ENCODE measurements around the gene MSI2. TPM values are rescaled to one million over a fixed set of nuclear protein-coding genes. Genes with fewer than 3 reads are reported as not detected.

Gene MSI2
- total RNA-seq, 2 donors from 2014 or later = 54.1 to 74.8 TPM

GRCh38 chr17:57584050-57584551 is 327.8 kb downstream of the MSI2 start:
- Mint-ChIP-seq H3K27ac (no peak overlapping the region), H3K36me3 (no peaks in the 10 kb centered on the region), H3K9me3 (no peaks in the 10 kb centered on the region)
- no peak for ATAC-seq
- no peak for DNase-seq (ENCODE audit: low spot score in 2 of 2)

GRCh38 chr17:57585341-57586195 is 329.2 kb downstream of the MSI2 start:
- ATAC-seq = no peak

GRCh38 chr17:57586196-57586740 is 329.9 kb downstream of the MSI2 start:
- H3K27ac Mint-ChIP-seq = peak overlapping the region; percentile 7 to 63
- no peaks in the 10 kb centered on the region for H3K36me3 Mint-ChIP-seq
- no peak for DNase-seq (ENCODE audit: low spot score in 2 of 2)
- ATAC-seq = no peak
- no peaks in the 10 kb centered on the region for H3K9me3 Mint-ChIP-seq

More at GRCh38 chr17:57585341-57586195, 329.2 kb downstream of the MSI2 start:
- Mint-ChIP-seq H3K9me3 (no peaks in the 10 kb centered on the region), H3K27ac (peak overlapping the region in 1 of 2 donors; percentile 41), H3K36me3 (no peaks in the 10 kb centered on the region)
- no peak for DNase-seq (ENCODE audit: low spot score in 2 of 2)

GRCh38 chr17:57586742-57587141 is 330.4 kb downstream of the MSI2 start:
- ATAC-seq = no peak
- H3K9me3 Mint-ChIP-seq = no peaks in the 10 kb centered on the region
- H3K36me3 Mint-ChIP-seq = no peaks in the 10 kb centered on the region
- no peak for DNase-seq (ENCODE audit: low spot score in 2 of 2)
- peak overlapping the region in 1 of 2 donors; percentile 63 for H3K27ac Mint-ChIP-seq

- no peak for DNase-seq (ENCODE audit: low spot score in 2 of 2)
Measured at GRCh38 chr17:57587193-57587969, 331.1 kb downstream of the MSI2 start.

GRCh38 chr17:57588086-57588485 is 331.8 kb downstream of the MSI2 start:
- ATAC-seq (no peak), DNase-seq (ENCODE audit: low spot score in 2 of 2) (no peak)
- Mint-ChIP-seq H3K36me3 (no peaks in the 10 kb centered on the region), H3K9me3 (no peaks in the 10 kb centered on the region), H3K27ac (peak overlapping the region in 1 of 2 donors; percentile 63)

More at GRCh38 chr17:57587193-57587969, 331.1 kb downstream of the MSI2 start:
- Mint-ChIP-seq H3K36me3 (no peaks in the 10 kb centered on the region), H3K27ac (peak overlapping the region in 1 of 2 donors; percentile 63), H3K9me3 (no peaks in the 10 kb centered on the region)
- ATAC-seq = no peak

GRCh38 chr17:57589151-57590034 is 333.1 kb downstream of the MSI2 start:
- ATAC-seq = no peak
- no peak for DNase-seq (ENCODE audit: low spot score in 2 of 2)
- H3K9me3 Mint-ChIP-seq = peaks cover 0 to 2% of the 10 kb centered on the region in 2 donors
- peaks cover 0 to 8% of the 10 kb centered on the region in 2 donors for H3K36me3 Mint-ChIP-seq
- H3K27ac Mint-ChIP-seq = no peak overlapping the region

- DNase-seq (ENCODE audit: low spot score in 2 of 2) = no peak
- no peak for ATAC-seq
- H3K9me3 Mint-ChIP-seq = peaks cover 4% of the 10 kb centered on the region in 2 donors
- H3K27ac Mint-ChIP-seq = peak overlapping the region; percentile 47 to 53
- H3K36me3 Mint-ChIP-seq = peaks cover 8 to 11% of the 10 kb centered on the region in 2 donors
Measured at GRCh38 chr17:57593739-57594462, 337.6 kb downstream of the MSI2 start.

- ATAC-seq (no peak), DNase-seq (ENCODE audit: low spot score in 2 of 2) (no peak)
- Mint-ChIP-seq H3K9me3 (peaks cover 4% of the 10 kb centered on the region in 2 donors), H3K27ac (peak overlapping the region in 1 of 2 donors; percentile 53), H3K36me3 (peaks cover 8 to 11% of the 10 kb centered on the region in 2 donors)
Measured at GRCh38 chr17:57594767-57595166, 338.4 kb downstream of the MSI2 start.

- Mint-ChIP-seq H3K9me3 (peaks cover 4% of the 10 kb centered on the region in 2 donors), H3K27ac (peak overlapping the region in 1 of 2 donors; percentile 53), H3K36me3 (peaks cover 8 to 11% of the 10 kb centered on the region in 2 donors)
- ATAC-seq (no peak), DNase-seq (ENCODE audit: low spot score in 2 of 2) (no peak)
Measured at GRCh38 chr17:57595426-57595825, 339.1 kb downstream of the MSI2 start.

GRCh38 chr17:57595947-57596695 is 339.8 kb downstream of the MSI2 start:
- DNase-seq (ENCODE audit: low spot score in 2 of 2) (no peak), ATAC-seq (no peak)
- Mint-ChIP-seq H3K36me3 (peaks cover 8 to 11% of the 10 kb centered on the region in 2 donors), H3K27ac (peak overlapping the region; percentile 53 to 87), H3K9me3 (peaks cover 4% of the 10 kb centered on the region in 2 donors)

GRCh38 chr17:57597101-57597500 is 340.8 kb downstream of the MSI2 start:
- DNase-seq (ENCODE audit: low spot score in 2 of 2) (no peak), ATAC-seq (no peak)
- H3K36me3 Mint-ChIP-seq = peaks cover 8 to 11% of the 10 kb centered on the region in 2 donors
- H3K27ac Mint-ChIP-seq = no peak overlapping the region
- peaks cover 4% of the 10 kb centered on the region in 2 donors for H3K9me3 Mint-ChIP-seq

- H3K36me3 Mint-ChIP-seq = peaks cover 8 to 11% of the 10 kb centered on the region in 2 donors
Measured at GRCh38 chr17:57597531-57598453, 341.5 kb downstream of the MSI2 start.

More at GRCh38 chr17:57597531-57598453, 341.5 kb downstream of the MSI2 start:
- peaks cover 4% of the 10 kb centered on the region in 2 donors for H3K9me3 Mint-ChIP-seq
- DNase-seq (ENCODE audit: low spot score in 2 of 2) (no peak), ATAC-seq (no peak)
- H3K27ac Mint-ChIP-seq = peak overlapping the region; percentile 45 to 85
